ENCODE data around the gene TBC1D26. TPM values are rescaled to one million over a fixed set of nuclear protein-coding genes. Genes with fewer than 3 reads are reported as not detected.
"Not testable (repeated sequence)": the region's sequence is repeated elsewhere in the genome, so short reads cannot be mapped to it uniquely, and the experiment has no call there.

Gene TBC1D26
- total RNA-seq = 0.21 and 0.78 TPM in 2 replicates
- long read RNA-seq = 0 reads

DNA sequence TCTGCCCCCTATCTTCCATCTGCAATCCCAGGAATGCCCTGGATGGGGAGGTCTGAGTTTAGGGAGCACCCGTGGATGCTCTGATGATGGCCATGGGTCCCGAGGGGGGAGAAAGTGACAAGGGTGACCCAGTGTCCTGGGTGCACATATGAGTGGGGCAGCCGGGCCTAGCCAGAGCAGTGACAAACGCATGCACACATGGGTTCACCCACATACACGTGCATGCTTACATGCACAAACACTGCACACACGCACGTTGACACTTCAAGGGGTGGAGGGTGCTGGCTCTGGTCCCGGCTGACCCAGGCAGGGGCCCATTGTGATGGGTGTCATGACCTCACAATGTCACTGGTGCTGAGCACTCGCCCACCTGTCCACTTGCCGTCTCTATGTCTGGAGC is at the start of gene TBC1D26:
TSS of gene TBC1D26 (plus strand) at position 384 of the 400 bp plus-strand sequence. CDS start 3,066 bp downstream, outside the sequence.
- not testable (repeated sequence) for H3K36me3 Mint-ChIP-seq (ENCODE audit: unreplicated experiment); H3K9me3 Mint-ChIP-seq (ENCODE audit: unreplicated experiment); H3K4me1 Mint-ChIP-seq (ENCODE audit: unreplicated experiment)

DNA sequence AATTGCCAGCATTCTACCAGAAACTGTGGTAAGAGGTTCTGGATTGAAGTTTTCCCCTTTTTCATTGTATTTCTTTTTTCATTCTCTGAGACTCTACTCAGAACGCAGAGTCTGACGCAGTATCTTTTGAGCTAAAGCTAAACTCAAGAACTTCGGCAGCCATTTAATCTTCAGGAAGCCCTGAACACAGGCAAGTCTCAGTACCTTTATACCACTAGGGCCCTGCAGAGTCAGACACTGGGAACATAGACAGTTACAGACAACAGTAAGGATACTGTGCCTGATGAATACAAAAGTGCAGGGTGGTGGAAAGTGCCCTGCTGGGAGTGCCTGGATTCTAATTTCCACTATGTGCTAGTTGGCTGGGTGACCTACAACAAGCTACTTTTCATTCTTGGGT is 48.9 kb upstream of the TBC1D26 start:
- H3K27ac Mint-ChIP-seq (ENCODE audit: unreplicated experiment); H3K9me3 Mint-ChIP-seq (ENCODE audit: unreplicated experiment); H3K4me3 Mint-ChIP-seq (ENCODE audit: unreplicated experiment); H3K36me3 Mint-ChIP-seq (ENCODE audit: unreplicated experiment); DNase-seq (ENCODE audit: extremely low spot score, unreplicated experiment); H3K27me3 Mint-ChIP-seq (ENCODE audit: unreplicated experiment): not testable (repeated sequence)
- H3K4me1 Mint-ChIP-seq (ENCODE audit: unreplicated experiment) = peaks cover 11% of the 10 kb centered on the region

More for the DNA sequence above, at the start of gene TBC1D26:
- H3K4me3 Mint-ChIP-seq (ENCODE audit: unreplicated experiment); H3K27ac Mint-ChIP-seq (ENCODE audit: unreplicated experiment); H3K27me3 Mint-ChIP-seq (ENCODE audit: unreplicated experiment); DNase-seq (ENCODE audit: extremely low spot score, unreplicated experiment): not testable (repeated sequence)

DNA sequence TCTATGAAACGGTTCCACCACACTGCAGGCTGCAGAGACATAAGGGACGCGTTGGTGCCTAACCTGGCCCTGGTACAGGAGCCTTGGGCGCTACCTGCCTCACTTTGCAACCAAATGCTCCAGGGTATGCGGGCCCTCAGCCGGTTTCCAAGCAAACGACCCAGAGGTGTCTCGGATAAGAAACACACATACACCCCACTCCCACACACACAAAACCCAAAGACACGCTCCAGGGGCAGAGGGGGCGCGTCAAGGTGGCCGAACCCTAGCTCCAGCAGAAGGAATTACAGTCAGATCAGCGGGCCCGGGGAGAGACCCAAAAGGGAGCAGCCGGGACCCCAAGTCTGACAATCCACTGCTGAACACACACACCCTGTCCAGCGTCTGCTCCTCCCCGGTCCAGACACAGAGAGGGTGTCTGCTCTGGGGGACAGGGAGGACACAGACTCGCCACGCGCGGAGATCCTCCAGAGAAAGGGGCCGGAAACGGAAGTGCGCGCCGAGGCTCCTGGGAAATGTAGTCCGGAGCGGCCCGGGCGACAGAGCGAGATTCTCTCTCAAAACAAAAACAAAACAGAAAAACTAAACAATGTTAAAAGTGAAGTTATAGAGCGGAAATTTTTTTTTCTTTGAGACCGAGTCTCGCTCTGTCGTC is 48.1 kb upstream of the TBC1D26 start, which contains the start of gene TRIM16:
TSS of gene TRIM16 (minus strand) at position 488 of the 655 bp plus-strand sequence. CDS start 32,702 bp downstream, outside the sequence.
- peak; percentile 89 for DNase-seq (ENCODE audit: extremely low spot score, unreplicated experiment)
- not testable (repeated sequence) for H3K9me3 Mint-ChIP-seq (ENCODE audit: unreplicated experiment); H3K36me3 Mint-ChIP-seq (ENCODE audit: unreplicated experiment); H3K27me3 Mint-ChIP-seq (ENCODE audit: unreplicated experiment)
- Mint-ChIP-seq H3K4me3 (ENCODE audit: unreplicated experiment) (peak within 1 kb of the TSS; percentile 95), H3K4me1 (ENCODE audit: unreplicated experiment) (peaks cover 11% of the 10 kb centered on the region), H3K27ac (ENCODE audit: unreplicated experiment) (peak within 1 kb of the TSS; percentile 90)
- TF ChIP-seq, protein P1, sequence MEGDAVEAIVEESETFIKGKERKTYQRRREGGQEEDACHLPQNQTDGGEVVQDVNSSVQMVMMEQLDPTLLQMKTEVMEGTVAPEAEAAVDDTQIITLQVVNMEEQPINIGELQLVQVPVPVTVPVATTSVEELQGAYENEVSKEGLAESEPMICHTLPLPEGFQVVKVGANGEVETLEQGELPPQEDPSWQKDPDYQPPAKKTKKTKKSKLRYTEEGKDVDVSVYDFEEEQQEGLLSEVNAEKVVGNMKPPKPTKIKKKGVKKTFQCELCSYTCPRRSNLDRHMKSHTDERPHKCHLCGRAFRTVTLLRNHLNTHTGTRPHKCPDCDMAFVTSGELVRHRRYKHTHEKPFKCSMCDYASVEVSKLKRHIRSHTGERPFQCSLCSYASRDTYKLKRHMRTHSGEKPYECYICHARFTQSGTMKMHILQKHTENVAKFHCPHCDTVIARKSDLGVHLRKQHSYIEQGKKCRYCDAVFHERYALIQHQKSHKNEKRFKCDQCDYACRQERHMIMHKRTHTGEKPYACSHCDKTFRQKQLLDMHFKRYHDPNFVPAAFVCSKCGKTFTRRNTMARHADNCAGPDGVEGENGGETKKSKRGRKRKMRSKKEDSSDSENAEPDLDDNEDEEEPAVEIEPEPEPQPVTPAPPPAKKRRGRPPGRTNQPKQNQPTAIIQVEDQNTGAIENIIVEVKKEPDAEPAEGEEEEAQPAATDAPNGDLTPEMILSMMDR (IDR thresholded peaks at IDR 0.05) = peak; percentile 50

DNA sequence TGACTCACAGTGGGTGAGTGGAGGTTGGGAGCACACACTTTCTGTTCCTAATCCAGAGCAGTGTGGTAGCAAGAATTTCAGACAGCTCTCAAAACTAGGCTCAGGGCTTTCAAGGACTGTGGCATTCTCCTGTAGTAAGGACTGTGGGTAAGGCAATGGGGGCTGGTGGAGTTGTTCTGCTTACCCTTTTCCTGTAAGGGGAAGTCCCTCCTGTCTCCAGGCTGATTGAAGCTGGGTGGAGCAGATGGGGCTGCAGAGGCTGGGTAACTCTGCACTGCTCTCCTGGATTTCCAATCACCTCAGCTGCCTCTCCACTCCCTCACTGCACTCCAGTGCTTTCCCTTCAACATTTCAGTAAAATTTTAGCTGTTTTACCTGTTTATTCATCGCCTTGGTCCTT is 44.6 kb upstream of the TBC1D26 start:
- peaks cover 12% of the 10 kb centered on the region for H3K4me1 Mint-ChIP-seq (ENCODE audit: unreplicated experiment)
- H3K36me3 Mint-ChIP-seq (ENCODE audit: unreplicated experiment); H3K27ac Mint-ChIP-seq (ENCODE audit: unreplicated experiment); H3K9me3 Mint-ChIP-seq (ENCODE audit: unreplicated experiment); H3K4me3 Mint-ChIP-seq (ENCODE audit: unreplicated experiment); DNase-seq (ENCODE audit: extremely low spot score, unreplicated experiment); H3K27me3 Mint-ChIP-seq (ENCODE audit: unreplicated experiment): not testable (repeated sequence)

DNA sequence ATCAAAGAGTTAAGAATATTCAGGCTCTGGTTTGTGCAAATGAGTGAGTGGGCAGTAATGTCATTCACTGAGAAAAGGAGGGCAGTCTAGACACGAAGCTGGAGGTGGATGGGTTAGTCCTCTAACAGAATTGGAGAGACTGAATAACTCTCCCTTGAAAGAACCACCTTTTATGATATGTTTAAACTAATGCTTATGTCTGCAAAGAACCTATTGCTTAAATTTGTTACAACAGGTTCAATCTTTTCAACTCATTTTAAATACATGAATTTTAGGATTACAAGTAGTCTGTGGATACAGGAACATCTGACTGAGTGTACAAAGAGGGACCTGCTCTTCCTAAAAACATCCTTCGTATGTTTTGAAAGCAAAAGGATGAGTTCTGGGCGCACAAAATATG is 33.1 kb upstream of the TBC1D26 start:
- H3K36me3 Mint-ChIP-seq (ENCODE audit: unreplicated experiment) = not testable (repeated sequence)

DNA sequence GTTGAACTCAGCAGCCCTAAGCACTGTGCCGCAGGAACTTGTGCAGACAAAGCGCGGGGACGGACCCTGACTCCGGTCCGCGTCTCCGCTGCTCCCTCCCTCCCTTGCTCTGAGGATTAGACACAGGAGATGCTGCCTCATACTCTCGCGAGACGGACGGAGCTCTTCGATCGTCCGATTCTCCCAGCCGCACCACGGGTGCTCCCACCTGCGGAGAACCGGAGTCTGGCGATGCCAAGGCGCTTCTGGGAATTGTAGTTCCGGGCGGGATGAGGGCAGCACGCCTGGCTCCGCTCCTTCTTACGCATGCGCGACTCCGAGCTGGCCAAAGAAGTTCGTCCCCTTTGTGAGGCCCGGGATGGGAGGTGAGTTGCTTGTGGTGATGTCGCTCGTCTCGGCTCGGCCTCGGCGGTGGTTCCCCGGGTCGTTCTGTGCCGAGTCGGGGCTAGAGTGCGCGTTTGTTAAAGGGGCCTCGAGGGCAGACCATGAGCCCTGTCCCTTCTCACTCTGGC is 32.6 kb upstream of the TBC1D26 start, which contains the start of gene ZNF286A:
TSS of gene ZNF286A (plus strand) at position 340 of the 512 bp plus-strand sequence. CDS start 578 bp downstream, outside the sequence.
- H3K4me1 Mint-ChIP-seq (ENCODE audit: unreplicated experiment) = not testable (repeated sequence)
- peak; percentile 100 for DNase-seq (ENCODE audit: extremely low spot score, unreplicated experiment)

More for the DNA sequence above, 33.1 kb upstream of the TBC1D26 start:
- H3K27ac Mint-ChIP-seq (ENCODE audit: unreplicated experiment) = peak overlapping the region; percentile 83
- H3K4me3 Mint-ChIP-seq (ENCODE audit: unreplicated experiment) = peak overlapping the region; percentile 86
- H3K27me3 Mint-ChIP-seq (ENCODE audit: unreplicated experiment); H3K9me3 Mint-ChIP-seq (ENCODE audit: unreplicated experiment); H3K4me1 Mint-ChIP-seq (ENCODE audit: unreplicated experiment); DNase-seq (ENCODE audit: extremely low spot score, unreplicated experiment): not testable (repeated sequence)

DNA sequence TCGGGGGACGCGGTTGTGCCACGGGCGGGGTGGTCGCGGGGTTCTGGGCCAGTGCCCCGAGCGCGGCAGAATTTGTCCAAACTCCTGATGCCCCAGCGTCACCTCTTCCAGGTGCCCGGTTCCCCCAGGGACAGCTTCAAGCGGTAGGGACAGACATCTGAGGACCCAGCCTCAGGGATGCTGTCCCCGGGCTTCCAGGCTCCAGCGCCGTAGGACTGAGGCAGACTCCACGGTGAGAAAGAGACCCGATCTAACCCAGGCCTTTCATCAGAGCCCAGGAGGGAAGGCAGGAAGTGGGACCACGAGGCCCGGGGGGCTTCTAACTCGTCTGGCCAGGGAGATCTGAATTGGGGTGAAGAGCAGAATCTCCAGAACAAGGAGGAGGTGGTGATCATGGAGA is 32.1 kb upstream of the TBC1D26 start:
- not testable (repeated sequence) for H3K9me3 Mint-ChIP-seq (ENCODE audit: unreplicated experiment); H3K4me1 Mint-ChIP-seq (ENCODE audit: unreplicated experiment); H3K27me3 Mint-ChIP-seq (ENCODE audit: unreplicated experiment); H3K36me3 Mint-ChIP-seq (ENCODE audit: unreplicated experiment); DNase-seq (ENCODE audit: extremely low spot score, unreplicated experiment)
- Mint-ChIP-seq H3K27ac (ENCODE audit: unreplicated experiment) (peak overlapping the region; percentile 83), H3K4me3 (ENCODE audit: unreplicated experiment) (peak overlapping the region; percentile 86)

More for the DNA sequence above, 32.6 kb upstream of the TBC1D26 start, which contains the start of gene ZNF286A:
- Mint-ChIP-seq H3K27ac (ENCODE audit: unreplicated experiment) (peak within 1 kb of the TSS; percentile 83), H3K4me3 (ENCODE audit: unreplicated experiment) (peak within 1 kb of the TSS; percentile 86)
- H3K36me3 Mint-ChIP-seq (ENCODE audit: unreplicated experiment); H3K27me3 Mint-ChIP-seq (ENCODE audit: unreplicated experiment); H3K9me3 Mint-ChIP-seq (ENCODE audit: unreplicated experiment): not testable (repeated sequence)

DNA sequence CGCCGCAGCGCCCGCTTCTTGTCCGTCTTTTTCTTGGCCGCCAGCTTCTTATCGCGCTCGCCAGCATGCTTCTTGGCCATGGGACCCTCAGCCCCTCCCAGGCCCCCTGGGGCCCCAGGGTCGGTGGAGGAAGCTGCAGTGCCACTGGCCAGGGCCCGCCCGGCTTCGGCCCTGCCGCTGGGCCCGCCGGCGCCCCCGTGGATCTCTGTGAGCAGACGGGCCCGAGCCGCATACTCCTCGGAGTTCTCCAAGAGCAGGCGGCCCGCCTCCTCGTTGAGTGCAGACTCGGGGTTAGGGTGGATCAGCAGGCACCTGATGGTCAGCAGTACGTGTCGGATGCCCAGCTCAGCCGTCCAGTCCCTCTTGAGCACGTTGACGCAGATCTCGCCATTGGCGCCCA is 27.8 kb upstream of the TBC1D26 start:
- not testable (repeated sequence) for H3K9me3 Mint-ChIP-seq (ENCODE audit: unreplicated experiment); H3K4me3 Mint-ChIP-seq (ENCODE audit: unreplicated experiment); H3K4me1 Mint-ChIP-seq (ENCODE audit: unreplicated experiment); H3K27me3 Mint-ChIP-seq (ENCODE audit: unreplicated experiment); H3K27ac Mint-ChIP-seq (ENCODE audit: unreplicated experiment); DNase-seq (ENCODE audit: extremely low spot score, unreplicated experiment)
- peaks cover 43% of the 10 kb centered on the region for H3K36me3 Mint-ChIP-seq (ENCODE audit: unreplicated experiment)

DNA sequence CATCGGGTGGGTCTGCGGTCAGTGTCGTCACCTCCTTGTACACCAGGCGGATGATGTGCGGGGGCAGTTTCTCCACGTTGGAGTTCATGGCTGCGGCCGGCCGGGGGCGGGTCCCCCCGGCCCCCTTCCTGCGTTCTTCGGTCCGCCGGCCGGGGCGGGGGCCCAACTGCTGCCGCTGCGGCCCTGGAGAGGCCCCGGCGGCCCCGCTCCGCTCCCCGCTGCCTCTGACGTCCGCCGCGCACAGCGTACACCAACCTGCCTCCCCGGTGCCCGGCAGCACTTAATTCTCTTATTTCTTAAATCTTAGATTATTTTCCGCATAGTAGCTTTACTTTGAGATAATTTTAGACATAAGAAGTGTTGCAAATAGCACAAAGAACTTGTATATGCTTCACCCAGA is 27.3 kb upstream of the TBC1D26 start:
- H3K27ac Mint-ChIP-seq (ENCODE audit: unreplicated experiment); H3K4me1 Mint-ChIP-seq (ENCODE audit: unreplicated experiment); DNase-seq (ENCODE audit: extremely low spot score, unreplicated experiment); H3K27me3 Mint-ChIP-seq (ENCODE audit: unreplicated experiment); H3K4me3 Mint-ChIP-seq (ENCODE audit: unreplicated experiment): not testable (repeated sequence)
- Mint-ChIP-seq H3K36me3 (ENCODE audit: unreplicated experiment) (peaks cover 47% of the 10 kb centered on the region), H3K9me3 (ENCODE audit: unreplicated experiment) (peaks cover 12% of the 10 kb centered on the region)

DNA sequence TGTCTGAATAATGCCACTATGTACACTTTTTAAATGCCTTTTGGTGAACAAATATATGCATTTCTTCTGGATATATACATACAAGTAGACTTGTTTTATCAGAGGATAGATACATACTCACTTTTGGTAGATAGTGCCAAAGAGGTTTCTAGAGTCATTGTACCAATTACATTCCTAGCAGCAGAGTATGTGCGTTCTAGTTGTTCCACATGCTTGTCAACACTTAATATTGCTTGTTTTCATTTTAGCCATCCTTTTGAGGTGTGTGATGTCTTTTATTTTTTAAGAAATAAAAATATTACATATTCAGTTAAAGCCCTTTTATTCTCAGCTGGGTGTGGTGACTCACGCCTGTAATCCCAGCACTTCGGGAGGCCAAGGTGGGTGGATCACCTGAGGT is 23.2 kb upstream of the TBC1D26 start:
- not testable (repeated sequence) for H3K27ac Mint-ChIP-seq (ENCODE audit: unreplicated experiment); H3K4me1 Mint-ChIP-seq (ENCODE audit: unreplicated experiment); H3K4me3 Mint-ChIP-seq (ENCODE audit: unreplicated experiment); H3K27me3 Mint-ChIP-seq (ENCODE audit: unreplicated experiment); DNase-seq (ENCODE audit: extremely low spot score, unreplicated experiment)
- Mint-ChIP-seq H3K36me3 (ENCODE audit: unreplicated experiment) (peaks cover 60% of the 10 kb centered on the region), H3K9me3 (ENCODE audit: unreplicated experiment) (peaks cover 19% of the 10 kb centered on the region)
